Endodermal cell (in vitro differentiated cells): Measurements from ENCODE around the gene ACTRT3. TPM values are rescaled to one million over a fixed set of nuclear protein-coding genes. Genes with fewer than 3 reads are reported as not detected.

ENCODE experiments used
- DNase-seq: peaks from one replicate; pipeline ENCODE4 v3.0.0-alpha.2; 2017
- H3K27ac ChIP-seq: 2 replicates; pipeline ENCODE4 v1.5.1; 2013; ENCODE audit warnings: mild to moderate bottlenecking, low read depth, low read length, moderate library complexity
- H3K27me3 ChIP-seq: 2 replicates; pipeline ENCODE4 v1.6.1; 2013; ENCODE audit warnings: mild to moderate bottlenecking, low read length, moderate library complexity; ENCODE audit not compliant: insufficient read depth, control insufficient read depth, poor library complexity, severe bottlenecking
- H3K36me3 ChIP-seq: 2 replicates; pipeline ENCODE4 v1.7.0; 2013; ENCODE audit warnings: mild to moderate bottlenecking, low read length, moderate library complexity; ENCODE audit not compliant: control insufficient read depth, insufficient read depth
- H3K4me1 ChIP-seq: one replicate; pipeline ENCODE4 v1.7.0; 2013; ENCODE audit warnings: low read length; ENCODE audit not compliant: control insufficient read depth, insufficient read depth
- H3K4me3 ChIP-seq: 2 replicates; pipeline ENCODE4 v1.5.1; 2013; ENCODE audit warnings: mild to moderate bottlenecking, low read length, moderate library complexity
- H3K9ac ChIP-seq: 2 replicates; pipeline ENCODE4 v1.6.1; 2013; ENCODE audit warnings: mild to moderate bottlenecking, low read length, moderate library complexity; ENCODE audit not compliant: poor library complexity, severe bottlenecking; ENCODE audit errors: extremely low read depth
- H3K9me3 ChIP-seq: 2 replicates; pipeline ENCODE4 v1.6.1; 2013; ENCODE audit warnings: mild to moderate bottlenecking, low read length, moderate library complexity; ENCODE audit not compliant: control insufficient read depth
- H3K27ac Mint-ChIP-seq: 2 replicates; pipeline ENCODE4 v1.8.0; 2020; ENCODE audit warnings: mixed read lengths
- H3K27me3 Mint-ChIP-seq: 2 replicates; pipeline ENCODE4 v1.8.0; 2021; ENCODE audit warnings: mild to moderate bottlenecking, mixed read lengths; ENCODE audit not compliant: insufficient read depth
- H3K36me3 Mint-ChIP-seq: 2 replicates; pipeline ENCODE4 v1.8.0; 2020; ENCODE audit warnings: low read depth, mixed read lengths
- H3K4me1 Mint-ChIP-seq: 2 replicates; pipeline ENCODE4 v1.8.0; 2020; ENCODE audit warnings: mixed read lengths
- H3K4me3 Mint-ChIP-seq: 2 replicates; pipeline ENCODE4 v1.8.0; 2020; ENCODE audit warnings: mild to moderate bottlenecking, moderate library complexity, mixed read lengths
- H3K9me3 Mint-ChIP-seq: 2 replicates; pipeline ENCODE4 v1.8.0; 2020; ENCODE audit warnings: mild to moderate bottlenecking, mixed read lengths
- CTCF ChIP-seq: fragments of 200-600 bp; sonication (generic); conservative IDR thresholded peaks from 2 replicates; pipeline ENCODE4 v1.5.0; 2021; ENCODE audit warnings: antibody characterized with exemption, mild to moderate bottlenecking
- WGBS, 2 experiments: methylation state at CpG; one replicate each; pipeline versions ENCODE4 v1.1.5 to v1.1.7; 2013; ENCODE audit warnings: missing lambda C conversion rate in 2 of 2, mixed read lengths in 1 of 2; ENCODE audit not compliant: insufficient coverage in 1 of 2, insufficient read length in 1 of 2; 5-methylcytosine and 5-hydroxymethylcytosine counted together
- total RNA-seq, 2 donors: library from RNA; stranded (reverse); fragmentation: NEBNext Ultra II Directional in 1 of 2; extraction: Animal tissue kit (Norgen Biotek cat#: 25700) in 1 of 2; gene quantifications; 2 replicates in 1 of 2; 3 replicates in 1 of 2; pipeline ENCODE4 v1.2.1, GENCODE V29; 2021

The ACTRT3 gene
- total RNA-seq, 2 donors from 2014 or later = 0.82 to 2.5 TPM

GRCh38 chr3:169754711-169755110 lies 14.7 kb downstream of the ACTRT3 start:
- no peaks in the 10 kb centered on the region for H3K27me3 Mint-ChIP-seq
- DNase-seq = no peak
- H3K4me3 ChIP-seq = no peak overlapping the region
- no peak overlapping the region for H3K9ac ChIP-seq
- no peaks in the 10 kb centered on the region for H3K36me3 Mint-ChIP-seq
- 79 to 92% methylated on average over 3 of the region's 3 CpGs for WGBS, 2 experiments
- TF ChIP-seq CTCF = no peak
- no peak overlapping the region for H3K4me3 Mint-ChIP-seq
- H3K4me1 Mint-ChIP-seq = no peaks in the 10 kb centered on the region
- H3K9me3 ChIP-seq = no peaks in the 10 kb centered on the region
- H3K9me3 Mint-ChIP-seq = no peaks in the 10 kb centered on the region
- H3K4me1 ChIP-seq = no peaks in the 10 kb centered on the region
- H3K27me3 ChIP-seq = no peaks in the 10 kb centered on the region
- H3K27ac ChIP-seq = no peak overlapping the region
- no peak overlapping the region for H3K27ac Mint-ChIP-seq
- H3K36me3 ChIP-seq = no peaks in the 10 kb centered on the region

GRCh38 chr3:169751875-169752274 lies 17.5 kb downstream of the ACTRT3 start:
- Histone ChIP-seq H3K9ac (no peak overlapping the region), H3K36me3 (no peaks in the 10 kb centered on the region), H3K4me1 (no peaks in the 10 kb centered on the region), H3K27me3 (no peaks in the 10 kb centered on the region), H3K27ac (no peak overlapping the region), H3K4me3 (no peak overlapping the region), H3K9me3 (no peaks in the 10 kb centered on the region)
- peaks cover 4% of the 10 kb centered on the region for H3K27me3 Mint-ChIP-seq
- no peaks in the 10 kb centered on the region for H3K4me1 Mint-ChIP-seq
- H3K4me3 Mint-ChIP-seq = no peak overlapping the region
- TF ChIP-seq CTCF = no peak
- WGBS, 2 experiments = 86 to 90% methylated on average over 1 to 2 of the region's 2 CpGs
- DNase-seq = no peak
- H3K9me3 Mint-ChIP-seq = no peaks in the 10 kb centered on the region
- H3K36me3 Mint-ChIP-seq = no peaks in the 10 kb centered on the region
- H3K27ac Mint-ChIP-seq = no peak overlapping the region

GRCh38 chr3:169750665-169751064 lies 18.7 kb downstream of the ACTRT3 start:
- WGBS, 2 experiments = 92 to 93% methylated on average over 2 of the region's 2 CpGs
- H3K9ac ChIP-seq = no peak overlapping the region
- H3K27me3 Mint-ChIP-seq = peaks cover 4% of the 10 kb centered on the region
- no peak overlapping the region for H3K4me3 Mint-ChIP-seq
- no peaks in the 10 kb centered on the region for H3K36me3 ChIP-seq
- H3K9me3 ChIP-seq = no peaks in the 10 kb centered on the region
- H3K27ac ChIP-seq = no peak overlapping the region
- H3K4me1 Mint-ChIP-seq = no peaks in the 10 kb centered on the region
- no peak for TF ChIP-seq CTCF
- no peak overlapping the region for H3K4me3 ChIP-seq
- H3K9me3 Mint-ChIP-seq = no peaks in the 10 kb centered on the region
- H3K36me3 Mint-ChIP-seq = no peaks in the 10 kb centered on the region
- H3K27ac Mint-ChIP-seq = no peak overlapping the region
- no peaks in the 10 kb centered on the region for H3K27me3 ChIP-seq
- no peak for DNase-seq
- no peaks in the 10 kb centered on the region for H3K4me1 ChIP-seq
